ENCODE results near the gene EIF2D.
"Not testable (repeated sequence)": the region's sequence is repeated elsewhere in the genome, so short reads cannot be mapped to it uniquely, and the experiment has no call there.

EIF2D gene

GRCh38 chr1:206635978-206636345, 23.7 kb upstream of the EIF2D start:
- no peak for TF ChIP-seq CTCF (IDR thresholded peaks at IDR 0.05; ENCODE audit: insufficient read depth, low read depth, low read length, missing control alignments)
- DNase-seq (ENCODE audit: low read depth) = peak; percentile 10
- peak overlapping the region; percentile 80 for H3K4me3 ChIP-seq (ENCODE audit: low read depth, low read length)

GRCh38 chr1:206635080-206635977, 23.1 kb upstream of the EIF2D start, which contains the start of gene DYRK3:
Gene DYRK3, plus strand, starts transcription at chr1:206635536. Its CDS starts 168 bp downstream, at chr1:206635704.
- peak; percentile 95 for DNase-seq (ENCODE audit: low read depth)
- peak within 1 kb of the TSS; percentile 80 for H3K4me3 ChIP-seq (ENCODE audit: low read depth, low read length)
- TF ChIP-seq CTCF (IDR thresholded peaks at IDR 0.05; ENCODE audit: insufficient read depth, low read depth, low read length, missing control alignments) = no peak

GRCh38 chr1:206634365-206635079, 22.3 kb upstream of the EIF2D start:
- peak; percentile 76 for TF ChIP-seq CTCF (IDR thresholded peaks at IDR 0.05; ENCODE audit: insufficient read depth, low read depth, low read length, missing control alignments)
- peak overlapping the region; percentile 80 for H3K4me3 ChIP-seq (ENCODE audit: low read depth, low read length)
- DNase-seq (ENCODE audit: low read depth) = peak; percentile 87

GRCh38 chr1:206633708-206634121, 21.4 kb upstream of the EIF2D start:
- DNase-seq (ENCODE audit: low read depth) = no peak

GRCh38 chr1:206631085-206631509, 18.8 kb upstream of the EIF2D start:
- no peak overlapping the region for H3K4me3 ChIP-seq (ENCODE audit: low read depth, low read length)
- DNase-seq (ENCODE audit: low read depth) = peak; percentile 88
- peak; percentile 51 for TF ChIP-seq CTCF (IDR thresholded peaks at IDR 0.05; ENCODE audit: insufficient read depth, low read depth, low read length, missing control alignments)

More at GRCh38 chr1:206633708-206634121, 21.4 kb upstream of the EIF2D start:
- no peak for TF ChIP-seq CTCF (IDR thresholded peaks at IDR 0.05; ENCODE audit: insufficient read depth, low read depth, low read length, missing control alignments)
- no peak overlapping the region for H3K4me3 ChIP-seq (ENCODE audit: low read depth, low read length)

GRCh38 chr1:206628916-206629315, 16.7 kb upstream of the EIF2D start:
- TF ChIP-seq CTCF (IDR thresholded peaks at IDR 0.05; ENCODE audit: insufficient read depth, low read depth, low read length, missing control alignments) = no peak
- DNase-seq (ENCODE audit: low read depth) = no peak
- H3K4me3 ChIP-seq (ENCODE audit: low read depth, low read length) = no peak overlapping the region

- H3K4me3 ChIP-seq (ENCODE audit: low read depth, low read length); DNase-seq (ENCODE audit: low read depth): not testable (repeated sequence)
These were observed 14.1 kb upstream of the EIF2D start for GRCh38 chr1:206626396-206626795.

Data from GM12865 (cell line).